Activated CD8-positive, alpha-beta memory T cell treated with anti-CD3 and anti-CD28 coated beads for 24 hours (primary cell): ENCODE data around the gene SLC34A1.
A peak's percentile ranks its signal among the peaks of the same experiment; 100 is the strongest.

Experiments
- DNase-seq: peaks from one replicate; pipeline ENCODE4 v3.0.0-alpha.2; 2020

Gene SLC34A1

GRCh38 chr5:177389241-177390169 lies 5.3 kb downstream of the SLC34A1 start:
- peak; percentile 72 for DNase-seq

GRCh38 chr5:177390363-177391300 lies 6.4 kb downstream of the SLC34A1 start:
- DNase-seq, result peak; percentile 94

- no peak for DNase-seq
Observed at GRCh38 chr5:177392765-177393164, 8.5 kb downstream of the SLC34A1 start.

- no peak for DNase-seq
Observed at GRCh38 chr5:177393206-177393765, 9.1 kb downstream of the SLC34A1 start.

- no peak for DNase-seq
Observed at GRCh38 chr5:177393990-177394389, 9.8 kb downstream of the SLC34A1 start.

GRCh38 chr5:177396078-177396477 lies 11.8 kb downstream of the SLC34A1 start:
- no peak for DNase-seq

GRCh38 chr5:177396807-177397206 lies 12.6 kb downstream of the SLC34A1 start:
- DNase-seq, result no peak

GRCh38 chr5:177397875-177398390 lies 13.7 kb downstream of the SLC34A1 start:
- DNase-seq, result no peak

GRCh38 chr5:177399997-177400868 lies 16.0 kb downstream of the SLC34A1 start, which contains the start of gene PFN3:
Gene PFN3 (minus strand): TSS chr5:177400661. CDS start chr5:177400576, 85 bp downstream.
- DNase-seq, result no peak

GRCh38 chr5:177402271-177403043 lies 18.2 kb downstream of the SLC34A1 start:
- peak; percentile 83 for DNase-seq

- DNase-seq, result no peak
Observed at GRCh38 chr5:177403102-177403791, 19.0 kb downstream of the SLC34A1 start.

GRCh38 chr5:177403792-177404640 lies 19.8 kb downstream of the SLC34A1 start:
- DNase-seq, result peak; percentile 91

GRCh38 chr5:177404641-177405179 lies 20.5 kb downstream of the SLC34A1 start:
- no peak for DNase-seq

GRCh38 chr5:177405312-177405711 lies 21.1 kb downstream of the SLC34A1 start:
- no peak for DNase-seq

- DNase-seq, result no peak
Observed at GRCh38 chr5:177405805-177406204, 21.6 kb downstream of the SLC34A1 start.

GRCh38 chr5:177409043-177409801 lies 25.0 kb downstream of the SLC34A1 start, which contains the start of gene F12:
Gene F12 (minus strand): TSS chr5:177409564. CDS start chr5:177409527, 37 bp downstream.
- no peak for DNase-seq

- no peak for DNase-seq
Observed at GRCh38 chr5:177410575-177410974, 26.3 kb downstream of the SLC34A1 start.

- no peak for DNase-seq
Observed at GRCh38 chr5:177412603-177413233, 28.5 kb downstream of the SLC34A1 start.
